HG03439 (cell line): ENCODE measurements around the gene ERFE.
A peak's percentile ranks its signal among the peaks of the same experiment; 100 is the strongest.

Source experiments
- ATAC-seq: cut with Tn5 transposase; IDR thresholded peaks from one replicate; pipeline ENCODE4 v1.9.1; 2021; ENCODE audit warnings: mild to moderate bottlenecking, moderate library complexity; ENCODE audit not compliant: unreplicated experiment

ERFE gene

GRCh38 chr2:238203973-238204683, 45.4 kb downstream of the ERFE start:
- peak; percentile 25 for ATAC-seq

GRCh38 chr2:238207006-238207405, 48.2 kb downstream of the ERFE start:
- no peak for ATAC-seq

- no peak for ATAC-seq
These were observed 57.9 kb downstream of the ERFE start for GRCh38 chr2:238216651-238217184.
